SHP77 (cell line): ENCODE results near the gene DENND2C.

Source experiments
- DNase-seq, 2 experiments: peaks; one replicate each; lab custom pipeline; 2025; lab: John Stamatoyannopoulos, UW

The DENND2C gene

GRCh38 chr1:114669562-114670082, at the start of gene DENND2C:
TSS of gene DENND2C (minus strand) at chr1:114670049. CDS start at chr1:114625984, 44,065 bp downstream.
- no peak for DNase-seq

DNA sequence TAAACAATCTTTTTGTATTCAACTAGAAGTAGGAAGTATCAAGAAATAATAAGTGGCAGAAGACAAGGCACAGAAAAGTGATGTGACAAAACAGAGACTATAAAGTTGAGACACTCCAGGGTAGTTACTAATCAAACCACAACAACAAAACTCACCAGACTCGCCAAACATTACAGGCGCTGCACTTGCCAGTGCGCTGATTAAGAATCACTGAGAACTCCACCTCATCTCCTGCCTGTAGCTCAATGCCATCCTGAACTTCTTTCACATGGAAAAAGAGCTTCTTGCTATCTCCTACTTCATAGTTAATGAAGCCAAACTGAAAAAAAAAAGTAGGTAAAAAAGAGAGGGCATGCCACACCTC, 49.6 kb upstream of the DENND2C start:
- no peak for DNase-seq

GRCh38 chr1:114718661-114719423, 49.0 kb upstream of the DENND2C start:
- DNase-seq: no peak

DNA sequence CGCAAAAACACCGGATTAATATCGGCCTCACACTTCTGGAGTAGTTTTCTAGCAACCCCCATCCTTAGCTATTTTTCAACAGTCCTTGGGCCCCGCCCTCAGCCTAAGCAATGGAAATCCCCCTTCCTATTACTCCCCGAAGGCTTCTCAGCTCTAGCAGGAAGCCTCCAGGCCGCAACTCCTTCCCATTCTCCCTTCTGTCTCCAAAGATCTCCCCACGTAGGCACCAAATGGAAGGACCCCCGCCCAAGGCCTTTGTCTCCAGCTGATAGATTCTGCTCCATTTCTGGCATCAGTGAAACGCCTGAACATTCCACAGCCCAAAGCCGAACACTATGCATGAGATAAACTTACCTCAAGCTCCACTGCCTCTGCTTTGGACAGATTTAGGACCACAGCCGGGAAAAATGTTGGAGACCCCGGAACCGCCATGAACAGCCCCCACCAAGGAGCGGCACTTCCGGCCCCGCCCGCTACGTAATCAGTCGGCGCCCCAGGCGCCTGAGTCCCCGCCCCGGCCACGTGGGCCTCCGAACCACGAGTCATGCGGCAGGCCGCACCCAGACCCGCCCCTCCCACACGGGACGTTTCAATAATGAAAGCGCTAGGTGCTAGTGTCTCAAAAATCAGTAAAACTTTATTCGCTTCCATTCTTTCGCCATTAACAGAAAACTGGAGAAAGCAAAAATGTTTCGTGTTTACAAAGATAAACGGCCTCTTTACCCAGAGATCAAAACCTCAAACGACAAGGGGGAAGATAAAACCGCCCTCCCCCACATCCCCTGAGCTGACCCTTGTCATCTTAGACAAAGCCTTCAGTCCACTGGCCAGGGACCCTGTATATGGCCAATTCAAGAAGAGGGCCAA, 46.7 kb upstream of the DENND2C start, which contains the start of gene NRAS:
Gene NRAS (minus strand): TSS at position 468 of the 867 bp plus-strand sequence. CDS start 611 bp downstream, outside the sequence.
- peak; percentile 78 to 91 for DNase-seq

- no peak for DNase-seq
These were observed 46.1 kb upstream of the DENND2C start for GRCh38 chr1:114715952-114716303.

DNA sequence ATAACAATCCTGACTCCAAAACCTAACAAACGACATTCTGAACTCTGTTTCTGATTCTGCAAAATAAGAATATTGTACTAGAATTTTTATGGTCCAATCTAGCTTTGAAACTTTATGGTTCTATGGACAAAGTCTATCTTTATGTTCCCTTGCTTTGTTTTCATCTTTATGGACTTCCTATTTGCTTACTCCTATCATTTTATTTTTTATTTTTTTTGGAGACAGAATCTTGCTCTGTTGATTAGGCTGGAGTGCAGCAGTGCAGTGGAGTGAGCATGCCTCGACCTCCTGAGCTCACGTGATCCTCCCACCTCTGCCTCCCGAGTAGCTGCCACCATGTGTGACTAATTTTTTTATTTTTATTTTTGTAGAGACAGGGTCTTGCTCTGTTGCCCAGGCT, 43.1 kb upstream of the DENND2C start:
- no peak for DNase-seq

DNA sequence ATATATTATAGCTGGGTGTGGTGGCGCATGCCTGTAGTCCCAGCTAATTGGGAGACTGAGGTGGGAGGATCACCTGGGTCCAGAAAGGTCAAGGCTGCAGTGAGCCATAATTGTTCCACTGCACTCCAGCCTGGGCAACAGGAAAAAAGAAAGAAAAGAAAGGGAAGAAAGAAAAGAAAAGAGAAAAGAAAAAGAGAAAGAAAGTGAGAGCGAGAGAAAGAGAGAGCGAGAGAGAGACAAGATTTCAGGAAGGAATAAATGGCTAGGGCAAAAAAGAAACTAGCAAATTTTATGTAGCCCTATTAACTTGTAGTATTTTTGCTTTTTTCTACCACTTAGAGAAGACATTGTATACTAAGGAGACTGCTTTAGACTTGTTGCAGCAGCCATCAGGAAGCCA, 40.5 kb upstream of the DENND2C start:
- DNase-seq: no peak

DNA sequence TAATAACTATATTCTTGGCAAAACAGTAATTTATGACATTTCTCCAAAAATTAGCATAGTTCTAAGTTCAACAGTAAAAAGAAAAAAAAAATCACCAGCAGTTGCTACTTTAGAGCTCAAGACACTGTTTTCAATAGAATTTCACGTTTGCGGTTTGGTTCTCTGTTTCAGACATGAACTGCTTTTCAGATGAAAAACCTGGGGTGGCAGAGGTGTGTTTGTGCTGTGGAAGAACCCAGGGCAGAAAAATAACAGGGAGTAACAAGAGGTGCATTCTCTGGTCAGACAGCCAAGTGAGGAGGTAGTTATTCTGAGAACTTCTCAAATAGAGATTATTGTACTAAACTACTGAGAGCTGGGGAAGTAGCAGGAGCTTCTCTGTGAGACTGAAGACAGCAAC, 37.8 kb upstream of the DENND2C start:
- DNase-seq: no peak

- no peak for DNase-seq
These were observed 33.4 kb upstream of the DENND2C start for GRCh38 chr1:114703242-114703641.

- no peak for DNase-seq
These were observed 32.9 kb upstream of the DENND2C start for GRCh38 chr1:114702737-114703136.

- no peak for DNase-seq
These were observed 32.1 kb upstream of the DENND2C start for GRCh38 chr1:114701931-114702330.

- no peak for DNase-seq
These were observed 30.3 kb upstream of the DENND2C start for GRCh38 chr1:114700036-114700600.

- DNase-seq: no peak
These were observed 27.0 kb upstream of the DENND2C start for GRCh38 chr1:114696810-114697209.

DNA sequence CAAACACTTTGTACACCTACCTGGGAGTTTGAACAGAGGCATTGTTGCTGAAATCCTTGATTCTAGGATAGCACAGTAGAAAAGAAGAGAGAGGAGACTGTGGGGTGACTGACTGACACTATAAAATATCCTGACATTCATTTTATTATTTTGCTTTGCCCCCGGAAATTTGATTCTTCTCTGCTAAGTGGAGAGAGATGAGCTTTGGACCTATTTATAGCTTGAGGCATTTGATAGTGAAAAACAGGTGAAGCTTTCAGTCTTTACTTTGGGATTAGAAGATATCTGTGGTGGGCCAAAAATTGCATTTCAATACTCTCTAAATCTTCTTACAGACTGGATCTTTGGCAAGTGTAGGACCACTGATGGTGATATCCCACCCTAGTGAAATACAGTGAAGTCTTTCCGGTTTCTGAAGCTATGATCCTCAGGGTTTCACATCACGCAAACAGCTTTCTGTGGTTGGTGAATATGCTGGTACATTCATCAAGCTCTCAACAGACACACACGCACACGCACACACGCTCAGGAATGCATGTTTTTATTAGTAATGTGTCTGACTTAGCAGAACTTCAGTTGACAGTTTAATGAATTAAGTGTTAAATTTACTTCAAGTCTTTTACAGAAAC, 25.7 kb upstream of the DENND2C start, which contains the start of gene AMPD1:
Gene AMPD1 (minus strand): TSS at position 117 of the 629 bp plus-strand sequence. CDS start 75 bp downstream, at position 42.
- DNase-seq: no peak

DNA sequence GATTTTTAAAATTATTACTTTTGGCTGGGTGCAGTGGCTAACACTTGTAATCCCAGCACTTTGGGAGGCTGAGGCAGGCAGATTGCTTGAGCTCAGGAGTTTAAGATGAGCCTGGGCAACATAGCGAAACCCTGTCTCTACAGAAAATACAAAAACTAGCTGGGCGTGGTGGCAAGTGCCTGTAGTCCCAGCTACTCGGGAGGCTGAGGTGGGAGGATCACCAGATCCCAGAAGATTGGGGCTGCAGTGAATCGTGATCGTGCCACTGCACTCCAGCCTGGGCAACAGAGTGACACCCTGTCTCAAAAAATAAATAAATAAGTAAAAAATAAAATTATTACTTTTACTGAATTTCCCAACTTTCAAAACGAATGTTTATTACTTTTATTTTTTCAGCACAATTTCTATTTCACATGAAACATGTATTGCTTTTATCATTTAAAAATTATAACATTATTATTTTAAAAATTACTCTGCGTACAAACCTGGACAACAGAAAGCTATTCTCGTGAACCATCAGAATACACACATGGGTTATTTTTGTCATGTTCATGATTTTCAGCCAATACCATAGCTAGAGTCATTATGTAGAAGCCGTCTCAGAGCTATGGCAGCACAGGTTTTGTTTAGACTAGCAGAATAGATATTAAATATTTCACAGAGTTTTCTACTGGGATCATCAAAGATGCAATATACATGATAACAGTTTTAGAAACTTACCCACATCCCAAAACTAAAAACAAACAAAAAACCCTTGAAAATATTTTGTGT, 24.9 kb upstream of the DENND2C start:
- DNase-seq: no peak

DNA sequence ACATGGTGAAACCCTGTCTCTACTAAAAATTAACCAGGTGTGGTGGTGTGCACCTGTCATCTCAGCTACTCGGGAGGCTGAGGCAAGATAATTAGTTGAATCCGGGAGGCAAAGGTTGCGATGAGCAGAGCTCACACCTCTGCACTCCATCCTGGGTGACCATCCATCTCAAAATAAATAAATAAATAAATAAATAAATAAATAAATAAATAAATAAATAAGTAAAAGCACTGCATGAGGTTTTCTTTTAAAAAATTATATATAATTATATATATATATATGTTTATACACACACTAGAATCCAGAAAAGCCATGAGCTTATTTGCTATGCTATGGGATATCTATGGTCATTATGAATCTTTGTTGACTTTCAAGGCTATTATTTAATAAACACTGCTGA, 23.1 kb upstream of the DENND2C start:
- no peak for DNase-seq

DNA sequence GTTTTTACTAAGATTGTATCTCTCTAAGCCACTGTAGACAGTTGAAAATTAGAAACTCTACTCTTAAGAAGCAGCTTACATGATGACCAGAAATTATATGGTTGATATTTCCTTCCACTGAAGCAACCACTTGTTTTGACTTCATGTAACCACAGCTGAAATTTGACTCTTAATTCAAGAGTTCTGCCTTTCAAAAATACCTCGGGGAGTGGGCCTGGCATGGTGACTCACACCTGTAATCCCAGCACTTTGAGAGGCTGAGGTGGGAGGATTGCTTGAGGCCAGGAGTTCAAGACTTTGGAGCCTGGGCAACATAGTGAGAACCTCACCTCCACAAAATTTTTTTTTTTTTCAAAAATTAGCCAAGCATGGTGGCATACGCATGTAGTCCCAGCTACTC, 21.2 kb upstream of the DENND2C start:
- no peak for DNase-seq

GRCh38 chr1:114690148-114690547, 20.3 kb upstream of the DENND2C start:
- DNase-seq: no peak

- no peak for DNase-seq
These were observed 18.7 kb upstream of the DENND2C start for GRCh38 chr1:114688526-114688925.

GRCh38 chr1:114685851-114686250, 16.0 kb upstream of the DENND2C start:
- DNase-seq: no peak

DNA sequence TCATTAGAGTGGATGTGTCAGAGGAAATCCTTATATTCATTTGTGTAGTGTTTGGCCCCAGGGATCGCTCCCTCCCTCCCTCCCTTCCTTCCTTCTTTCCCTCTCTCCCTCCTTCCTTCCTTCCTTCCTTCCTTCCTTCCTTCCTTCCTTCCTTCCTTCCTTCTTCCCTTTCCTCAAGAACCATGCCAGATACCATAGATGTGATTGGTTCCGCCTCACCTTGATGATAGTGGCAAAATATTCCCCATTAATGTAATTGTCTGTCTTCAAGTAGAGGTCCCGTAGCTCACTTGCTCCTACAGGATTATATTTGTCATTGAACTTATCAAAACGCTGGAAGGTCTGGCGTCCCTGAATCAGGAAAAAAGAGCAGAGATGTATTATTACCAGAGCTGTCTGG, 7.8 kb upstream of the DENND2C start:
- DNase-seq: no peak
